Measurements from ENCODE around the gene EXOC5. TPM values are rescaled to one million over a fixed set of nuclear protein-coding genes. Genes with fewer than 3 reads are reported as not detected.

EXOC5 gene
- total RNA-seq, 4 donors from 2014 or later: 43.5 to 58.6 (median 47.4) TPM

DNA sequence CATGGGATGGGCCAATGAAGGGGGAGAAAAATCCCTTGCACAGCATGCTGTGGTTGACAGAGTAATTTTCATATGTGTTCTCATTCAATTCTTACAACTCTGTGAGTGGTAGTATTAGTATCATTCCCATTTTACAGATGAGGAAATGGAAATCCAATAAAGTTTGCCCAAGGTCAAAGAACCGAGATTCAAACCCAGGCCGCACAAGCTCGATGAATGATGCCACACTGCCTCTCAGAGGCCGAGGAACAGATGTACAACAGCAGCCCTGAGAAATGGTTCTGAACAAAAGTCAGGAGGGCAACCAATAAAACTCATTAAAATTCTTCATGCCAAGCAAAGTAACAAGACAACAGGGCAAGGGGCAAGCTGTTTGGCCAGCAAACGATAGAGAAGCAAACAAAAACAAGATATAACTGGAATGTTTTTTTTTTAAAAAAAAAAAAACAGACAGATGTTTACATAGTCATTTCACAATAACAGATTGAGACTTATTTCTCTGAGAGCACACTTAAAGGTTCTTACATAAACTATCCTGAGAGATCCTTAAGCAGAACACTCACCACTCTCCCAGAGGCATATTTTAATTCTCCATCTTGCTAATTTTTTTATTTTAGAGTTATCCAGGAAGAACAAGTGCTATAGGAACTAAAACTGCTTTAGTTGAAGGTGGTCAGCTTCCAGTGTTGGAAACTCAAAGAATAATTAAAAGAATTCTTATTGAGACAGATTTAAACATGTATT, 85.8 kb downstream of the EXOC5 start:
- TF ChIP-seq EP300 (IDR thresholded peaks at IDR 0.05) (no peak), POLR2A (IDR thresholded peaks at IDR 0.05) (no peak)
- TF ChIP-seq, protein P1, sequence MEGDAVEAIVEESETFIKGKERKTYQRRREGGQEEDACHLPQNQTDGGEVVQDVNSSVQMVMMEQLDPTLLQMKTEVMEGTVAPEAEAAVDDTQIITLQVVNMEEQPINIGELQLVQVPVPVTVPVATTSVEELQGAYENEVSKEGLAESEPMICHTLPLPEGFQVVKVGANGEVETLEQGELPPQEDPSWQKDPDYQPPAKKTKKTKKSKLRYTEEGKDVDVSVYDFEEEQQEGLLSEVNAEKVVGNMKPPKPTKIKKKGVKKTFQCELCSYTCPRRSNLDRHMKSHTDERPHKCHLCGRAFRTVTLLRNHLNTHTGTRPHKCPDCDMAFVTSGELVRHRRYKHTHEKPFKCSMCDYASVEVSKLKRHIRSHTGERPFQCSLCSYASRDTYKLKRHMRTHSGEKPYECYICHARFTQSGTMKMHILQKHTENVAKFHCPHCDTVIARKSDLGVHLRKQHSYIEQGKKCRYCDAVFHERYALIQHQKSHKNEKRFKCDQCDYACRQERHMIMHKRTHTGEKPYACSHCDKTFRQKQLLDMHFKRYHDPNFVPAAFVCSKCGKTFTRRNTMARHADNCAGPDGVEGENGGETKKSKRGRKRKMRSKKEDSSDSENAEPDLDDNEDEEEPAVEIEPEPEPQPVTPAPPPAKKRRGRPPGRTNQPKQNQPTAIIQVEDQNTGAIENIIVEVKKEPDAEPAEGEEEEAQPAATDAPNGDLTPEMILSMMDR (IDR thresholded peaks at IDR 0.05): no peak
- no peaks in the 10 kb centered on the region for H3K4me1 ChIP-seq
- DNase-seq (ENCODE audit: low spot score in 2 of 2): no peak
- 11 to 18% methylated on average over 5 of the region's 5 CpGs for WGBS, 2 donors
- H3K27ac ChIP-seq: no peak overlapping the region
- H3K36me3 ChIP-seq: no peaks in the 10 kb centered on the region
- no peak overlapping the region for H3K4me3 ChIP-seq
- no peaks in the 10 kb centered on the region for H3K9me3 ChIP-seq
- no peaks in the 10 kb centered on the region for H3K27me3 ChIP-seq

DNA sequence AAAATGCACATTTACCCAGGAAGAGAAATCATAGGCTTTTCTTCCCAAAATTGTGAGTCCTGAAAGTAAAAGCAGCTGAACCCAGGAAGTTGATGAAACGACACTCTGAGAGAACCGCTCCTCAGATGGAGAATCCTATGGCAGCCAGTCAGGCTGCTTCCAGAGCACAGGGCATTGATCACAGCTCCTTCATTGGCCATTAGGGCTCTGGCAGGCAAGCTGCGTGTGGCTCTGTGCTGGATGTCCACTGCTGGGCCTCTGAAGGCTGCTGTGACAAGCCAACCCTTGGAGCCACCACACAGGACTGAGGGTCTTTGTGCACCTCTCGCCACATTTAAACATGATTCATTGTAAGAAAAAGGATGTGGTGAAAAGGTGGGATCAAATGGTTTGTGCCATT, 89.4 kb downstream of the EXOC5 start:
- 69 to 76% methylated on average over 4 of the region's 4 CpGs for WGBS, 2 donors
- Histone ChIP-seq H3K27ac (no peak overlapping the region), H3K9me3 (no peaks in the 10 kb centered on the region), H3K27me3 (no peaks in the 10 kb centered on the region), H3K36me3 (no peaks in the 10 kb centered on the region), H3K4me3 (no peak overlapping the region), H3K4me1 (no peaks in the 10 kb centered on the region)
- TF ChIP-seq POLR2A (IDR thresholded peaks at IDR 0.05) (no peak), EP300 (IDR thresholded peaks at IDR 0.05) (no peak)
- TF ChIP-seq, protein P1 (IDR thresholded peaks at IDR 0.05): no peak
- DNase-seq (ENCODE audit: low spot score in 2 of 2): no peak

DNA sequence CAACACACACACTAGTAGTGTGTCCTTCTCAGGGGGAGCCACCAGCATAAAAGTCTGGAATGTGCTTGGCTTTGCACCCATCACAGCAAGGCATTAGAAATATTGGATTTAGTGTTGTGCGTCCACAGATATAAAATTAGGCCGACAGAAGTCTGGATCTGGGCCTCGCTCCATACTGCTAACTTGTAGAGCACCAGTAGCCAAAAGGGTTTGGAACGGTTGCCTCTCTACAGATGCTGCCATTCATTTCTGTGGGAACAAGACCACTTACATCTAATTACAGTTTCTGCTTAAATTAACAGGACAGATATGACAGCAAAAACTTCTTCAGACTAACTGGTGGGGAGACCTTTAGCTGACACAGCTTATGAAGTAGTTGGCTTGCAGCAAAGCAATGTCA, 94.2 kb downstream of the EXOC5 start:
- H3K27ac ChIP-seq: no peak overlapping the region
- no peaks in the 10 kb centered on the region for H3K27me3 ChIP-seq
- no peaks in the 10 kb centered on the region for H3K9me3 ChIP-seq
- 94 to 95% methylated on average over 4 of the region's 4 CpGs for WGBS, 2 donors
- no peak for TF ChIP-seq EP300 (IDR thresholded peaks at IDR 0.05)
- TF ChIP-seq, protein P1 (IDR thresholded peaks at IDR 0.05): no peak
- TF ChIP-seq POLR2A (IDR thresholded peaks at IDR 0.05): no peak
- DNase-seq (ENCODE audit: low spot score in 2 of 2): no peak
- no peak overlapping the region for H3K4me3 ChIP-seq
- no peaks in the 10 kb centered on the region for H3K4me1 ChIP-seq
- no peaks in the 10 kb centered on the region for H3K36me3 ChIP-seq

DNA sequence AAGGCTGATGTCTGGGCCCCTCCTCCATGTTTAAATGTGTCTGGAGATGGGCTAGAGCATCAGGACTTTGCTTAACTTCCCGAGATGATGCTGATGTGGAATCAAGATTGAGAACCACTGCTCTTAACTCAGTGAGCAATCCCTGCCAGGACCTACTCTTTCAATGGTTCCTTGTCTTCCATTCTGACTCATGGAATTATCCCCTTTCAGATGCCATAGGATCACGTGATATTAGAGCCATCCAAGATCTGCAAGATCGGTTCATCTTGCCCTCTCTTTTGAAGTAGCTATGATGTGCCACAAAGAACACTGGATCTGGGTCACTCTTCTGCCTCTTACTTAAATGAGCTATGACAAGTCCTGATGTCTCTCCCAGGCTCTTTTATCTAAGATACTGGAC, 96.8 kb downstream of the EXOC5 start:
- Histone ChIP-seq H3K36me3 (no peaks in the 10 kb centered on the region), H3K4me1 (no peaks in the 10 kb centered on the region), H3K4me3 (no peak overlapping the region), H3K27me3 (no peaks in the 10 kb centered on the region), H3K9me3 (no peaks in the 10 kb centered on the region), H3K27ac (no peak overlapping the region)
- 84 to 89% methylated on average over 3 of the region's 3 CpGs for WGBS, 2 donors
- no peak for DNase-seq (ENCODE audit: low spot score in 2 of 2)
- TF ChIP-seq POLR2A (IDR thresholded peaks at IDR 0.05): no peak
- TF ChIP-seq, protein P1 (IDR thresholded peaks at IDR 0.05): no peak
- no peak for TF ChIP-seq EP300 (IDR thresholded peaks at IDR 0.05)

DNA sequence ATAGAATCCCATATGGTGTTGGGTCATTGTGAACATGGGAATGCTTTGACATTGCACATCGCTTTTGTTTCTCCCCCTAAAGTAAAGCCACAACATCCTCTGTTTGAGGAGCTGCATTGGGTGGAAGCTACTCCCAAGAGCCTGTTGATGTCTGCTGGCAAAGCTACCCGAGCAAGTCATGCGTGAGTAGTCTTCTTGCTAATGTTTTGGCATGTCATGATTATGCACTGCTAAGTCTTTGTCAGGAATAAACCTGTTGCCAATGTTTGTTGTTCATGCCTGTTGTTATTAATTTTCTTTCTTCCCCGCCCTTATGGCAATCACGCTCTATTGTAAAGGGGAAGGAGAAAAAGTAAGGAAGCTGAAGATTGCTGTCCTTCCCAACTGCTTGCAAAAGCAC, 97.3 kb downstream of the EXOC5 start:
- DNase-seq (ENCODE audit: low spot score in 2 of 2): no peak
- Histone ChIP-seq H3K4me3 (no peak overlapping the region), H3K9me3 (no peaks in the 10 kb centered on the region), H3K27ac (no peak overlapping the region), H3K36me3 (no peaks in the 10 kb centered on the region), H3K27me3 (no peaks in the 10 kb centered on the region), H3K4me1 (no peaks in the 10 kb centered on the region)
- TF ChIP-seq EP300 (IDR thresholded peaks at IDR 0.05) (no peak), POLR2A (IDR thresholded peaks at IDR 0.05) (no peak)
- TF ChIP-seq, protein P1 (IDR thresholded peaks at IDR 0.05): no peak
- 89 to 91% methylated on average over 5 of the region's 5 CpGs for WGBS, 2 donors

All from tibial nerve (tissue), 4 donors.